ENCODE measurements around the gene ELOVL5. TPM values are rescaled to one million over a fixed set of nuclear protein-coding genes. Genes with fewer than 3 reads are reported as not detected.
A peak's percentile ranks its signal among the peaks of the same experiment; 100 is the strongest.

The ELOVL5 gene
- total and polyA plus RNA-seq, 2 experiments from 2014 or later: 83.3 to 180 TPM

DNA sequence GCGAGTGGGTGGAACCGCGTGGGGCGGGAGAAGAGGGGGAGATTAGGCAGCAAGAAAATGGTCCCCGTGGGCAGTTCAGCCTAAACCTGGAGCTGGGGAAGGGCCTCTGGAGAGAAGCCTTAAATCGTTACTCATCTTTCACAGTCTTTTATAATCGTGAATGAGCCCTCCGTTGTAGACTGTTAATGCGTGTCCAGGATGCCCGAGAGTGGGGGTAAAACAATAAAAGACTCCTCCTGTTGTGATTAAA lies 11.0 kb upstream of the ELOVL5 start:
- Histone ChIP-seq H3F3A (replicated peaks; ENCODE audit: low read depth) (no peaks in the 10 kb centered on the region), H3K9me2 (ENCODE audit: insufficient read depth) (no peaks in the 10 kb centered on the region), H2AFZ (peak overlapping the region; percentile 83), H3K27me3 (ENCODE audit: insufficient read depth) (0 out of 2 replicates have a peak, but pooled peaks cover 4% of the 10 kb centered on the region), H4K20me1 (replicated peaks; ENCODE audit: insufficient read depth) (no peaks in the 10 kb centered on the region), H3K79me2 (replicated peaks; ENCODE audit: insufficient read depth) (no peaks in the 10 kb centered on the region), H3K4me1 (ENCODE audit: insufficient read depth) (peaks cover 16% of the 10 kb centered on the region), H3K36me3 (ENCODE audit: insufficient read depth) (no peaks in the 10 kb centered on the region), H3K4me3 (peak overlapping the region; percentile 61), H3K4me2 (peak overlapping the region; percentile 79), H3K27ac (ENCODE audit: low read depth) (peak overlapping the region; percentile 79; the same call in 1 of the 2 replicates)
- ATAC-seq: peak; percentile 7
- peak overlapping the region; percentile 95 for H3K27ac Mint-ChIP-seq
- H3K36me3 Mint-ChIP-seq (ENCODE audit: low read depth): peaks cover 7% of the 10 kb centered on the region
- H3K9me3 Mint-ChIP-seq: peaks cover 16% of the 10 kb centered on the region
- no peak for TF ChIP-seq REST (IDR thresholded peaks at IDR 0.05; ENCODE audit: unreplicated experiment)
- H3K4me3 Mint-ChIP-seq: peak overlapping the region; percentile 82
- H3K27me3 Mint-ChIP-seq (ENCODE audit: insufficient read depth, low read depth, poor library complexity): peaks cover 11% of the 10 kb centered on the region
- H3K4me1 Mint-ChIP-seq: peaks cover 25% of the 10 kb centered on the region
- no peak for DNase-seq (ENCODE audit: low spot score)

DNA sequence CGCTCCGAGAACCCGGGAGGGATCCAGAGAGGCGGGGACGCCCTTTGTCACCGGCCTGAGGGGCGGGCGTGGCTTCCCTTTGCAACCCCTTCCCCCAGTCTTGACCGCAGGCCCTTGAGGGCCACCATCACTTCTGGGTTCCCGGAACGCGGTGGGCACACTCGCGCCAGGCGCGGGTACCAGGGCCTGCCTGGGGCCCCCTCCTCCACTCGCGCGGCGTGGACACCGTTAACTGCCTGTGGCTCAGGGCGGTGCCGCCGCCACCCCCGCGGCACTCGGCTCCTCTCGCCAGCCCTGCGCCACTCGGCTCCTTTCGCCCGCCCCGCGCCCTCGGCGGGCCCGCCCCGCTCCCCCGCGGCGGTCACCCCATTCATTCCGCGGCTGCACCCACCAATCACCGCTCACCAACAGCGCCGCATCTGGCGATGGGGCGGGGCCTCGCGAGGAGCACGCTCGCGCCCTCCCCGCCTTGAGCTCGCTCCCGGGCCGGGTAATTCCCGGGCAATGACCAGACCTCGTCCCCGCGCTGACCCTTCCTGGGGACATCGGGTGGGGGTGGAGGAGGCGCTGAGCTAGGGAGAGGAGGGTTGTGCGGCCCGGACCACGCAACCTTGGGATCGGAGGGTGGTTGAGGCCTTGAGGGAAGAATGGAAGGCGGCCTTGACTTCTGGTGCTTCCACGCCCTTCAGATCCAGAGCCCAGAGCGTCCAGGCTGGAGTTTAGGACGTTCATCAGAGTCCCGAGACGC lies 10.5 kb upstream of the ELOVL5 start:
- TF ChIP-seq STAT1 (IDR thresholded peaks at IDR 0.05; ENCODE audit: unreplicated experiment): no peak
- TF ChIP-seq CREB1 (CRISPR knock-in tag; IDR thresholded peaks at IDR 0.05; ENCODE audit: low read depth): peak; percentile 55
- no peak for TF ChIP-seq NANOG (IDR thresholded peaks at IDR 0.05; ENCODE audit: borderline replicate concordance)
- peak; percentile 91 for TF ChIP-seq POLR2AphosphoS5 (IDR thresholded peaks at IDR 0.05; ENCODE audit: low read depth)
- H3K9me3 Mint-ChIP-seq: peaks cover 14% of the 10 kb centered on the region
- Histone ChIP-seq H3K9me2 (ENCODE audit: insufficient read depth) (no peaks in the 10 kb centered on the region), H4K20me1 (replicated peaks; ENCODE audit: insufficient read depth) (no peaks in the 10 kb centered on the region), H3K4me3 (peak overlapping the region; percentile 61), H3K36me3 (ENCODE audit: insufficient read depth) (no peaks in the 10 kb centered on the region), H3K79me2 (replicated peaks; ENCODE audit: insufficient read depth) (no peaks in the 10 kb centered on the region), H3K4me1 (ENCODE audit: insufficient read depth) (peaks cover 16% of the 10 kb centered on the region), H2AFZ (peak overlapping the region; percentile 83), H3F3A (replicated peaks; ENCODE audit: low read depth) (no peaks in the 10 kb centered on the region), H3K4me2 (peak overlapping the region; percentile 79), H3K27me3 (ENCODE audit: insufficient read depth) (0 out of 2 replicates have a peak, but pooled peaks cover 4% of the 10 kb centered on the region), H3K27ac (ENCODE audit: low read depth) (peak overlapping the region; percentile 79; the same call in 1 of the 2 replicates)
- H3K27ac Mint-ChIP-seq: peak overlapping the region; percentile 95
- ATAC-seq (peak; percentile 92), DNase-seq (ENCODE audit: low spot score) (peak; percentile 98)
- H3K4me1 Mint-ChIP-seq: peaks cover 25% of the 10 kb centered on the region
- H3K4me3 Mint-ChIP-seq: peak overlapping the region; percentile 82
- peaks cover 5% of the 10 kb centered on the region for H3K36me3 Mint-ChIP-seq (ENCODE audit: low read depth)
- H3K27me3 Mint-ChIP-seq (ENCODE audit: insufficient read depth, low read depth, poor library complexity): peaks cover 11% of the 10 kb centered on the region

All from GM23338 (cell line).